HG03520 (cell line): ENCODE results near the gene MAP3K21.

Experiments
- ATAC-seq: cut with Tn5 transposase; IDR thresholded peaks from one replicate; pipeline ENCODE4 v1.9.1; 2021; ENCODE audit warnings: mild to moderate bottlenecking, moderate library complexity; ENCODE audit not compliant: unreplicated experiment

MAP3K21 gene

DNA sequence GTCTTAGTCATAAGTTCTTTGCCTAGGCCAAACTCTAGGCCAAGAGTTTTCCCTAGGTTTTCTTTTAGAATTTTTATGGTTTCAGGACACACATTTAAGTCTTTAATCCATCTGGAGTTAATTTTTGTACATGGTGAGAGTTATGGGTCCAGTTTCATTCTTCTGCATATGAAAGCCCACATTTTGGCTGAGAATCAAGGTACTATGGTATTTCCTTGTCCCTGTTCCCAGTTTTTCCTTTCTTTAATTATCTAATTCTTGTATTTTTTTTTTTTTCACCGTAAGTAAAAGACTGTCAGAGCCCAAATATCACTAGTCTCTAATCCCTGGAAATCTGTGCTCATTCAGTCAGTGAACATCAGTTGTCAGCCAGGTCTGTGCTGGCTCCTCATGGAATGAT, 105.4 kb downstream of the MAP3K21 start:
- ATAC-seq = no peak

- no peak for ATAC-seq
Measured at GRCh38 chr1:233433436-233434210, 106.1 kb downstream of the MAP3K21 start.
